Stimulated activated CD4-positive, alpha-beta T cell treated with anti-CD3 and anti-CD28 coated beads, Interleukin-1b, Interleukin-23, amount 100 ng/mL, for 24 hours (primary cell): Measurements from ENCODE around the gene SYNRG.
"Not testable (repeated sequence)": the region's sequence is repeated elsewhere in the genome, so short reads cannot be mapped to it uniquely, and the experiment has no call there.

Experiments
- DNase-seq, 4 experiments: peaks; one replicate each; pipeline ENCODE4 v3.0.0-alpha.2; 2020; ENCODE audit warnings: low read depth in 4 of 4, low spot score in 1 of 4

Gene SYNRG

DNA sequence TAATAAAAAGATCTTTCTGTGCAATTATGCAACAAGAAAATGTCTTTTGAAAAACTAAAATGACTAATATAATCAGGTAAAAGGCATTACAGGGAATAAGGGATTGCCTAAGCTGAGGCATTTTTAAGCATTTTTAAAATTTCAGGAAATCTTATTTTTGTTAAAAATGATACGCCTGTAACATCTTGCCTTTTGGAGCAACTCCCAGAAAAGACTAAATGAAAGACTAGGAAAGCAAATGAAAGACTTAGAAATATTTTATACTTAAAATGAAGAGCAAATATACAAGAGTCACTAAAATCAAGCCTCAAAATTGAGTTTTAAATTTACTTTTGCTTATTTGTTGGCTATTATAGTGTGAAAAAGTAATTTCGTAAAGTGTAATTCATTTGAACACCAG lies 63.7 kb downstream of the SYNRG start:
- no peak for DNase-seq

GRCh38 chr17:37543637-37544052 lies 65.6 kb downstream of the SYNRG start:
- no peak for DNase-seq

GRCh38 chr17:37541880-37542660 lies 67.1 kb downstream of the SYNRG start:
- no peak for DNase-seq

- DNase-seq = no peak
Measured at GRCh38 chr17:37538981-37539659, 70.1 kb downstream of the SYNRG start.

DNA sequence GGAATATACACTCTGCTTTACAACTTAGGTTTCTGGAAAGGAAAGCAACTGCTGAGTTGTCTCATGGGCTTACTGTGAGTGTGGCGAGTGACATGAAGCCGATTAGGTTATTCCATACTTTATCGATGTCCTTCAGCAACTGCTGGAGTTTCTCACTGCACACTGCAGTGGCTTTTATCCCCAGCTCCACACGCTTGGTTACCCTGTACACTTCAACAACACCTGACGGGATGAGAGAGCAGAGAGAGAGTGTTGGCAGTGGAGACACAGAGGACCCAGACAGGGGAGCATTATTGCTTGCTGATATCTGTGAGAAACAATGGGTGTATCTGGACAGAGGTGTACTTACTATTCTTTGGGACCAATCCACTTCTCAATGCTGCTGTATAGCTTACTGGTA lies 73.3 kb downstream of the SYNRG start:
- no peak for DNase-seq

DNA sequence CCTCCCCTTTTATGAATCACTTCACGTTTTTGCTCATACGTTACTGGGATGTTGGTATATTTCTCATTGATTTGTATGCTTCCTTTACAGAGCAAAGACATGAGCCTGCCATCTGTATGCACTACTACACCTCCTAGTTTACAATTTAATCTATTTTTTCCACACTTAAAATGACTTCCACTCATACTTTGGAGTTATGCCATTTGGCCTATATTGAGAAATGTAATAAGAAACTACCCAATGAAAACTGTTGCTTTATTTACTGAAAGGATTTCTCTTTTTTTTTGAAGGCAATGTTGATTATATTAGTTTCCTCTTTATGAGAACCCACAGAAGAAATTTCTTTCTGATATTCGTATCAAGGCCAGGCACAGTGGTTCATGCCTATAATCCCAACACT lies 76.5 kb downstream of the SYNRG start:
- no peak for DNase-seq

- DNase-seq = no peak
Measured at GRCh38 chr17:37530420-37530819, 78.8 kb downstream of the SYNRG start.

DNA sequence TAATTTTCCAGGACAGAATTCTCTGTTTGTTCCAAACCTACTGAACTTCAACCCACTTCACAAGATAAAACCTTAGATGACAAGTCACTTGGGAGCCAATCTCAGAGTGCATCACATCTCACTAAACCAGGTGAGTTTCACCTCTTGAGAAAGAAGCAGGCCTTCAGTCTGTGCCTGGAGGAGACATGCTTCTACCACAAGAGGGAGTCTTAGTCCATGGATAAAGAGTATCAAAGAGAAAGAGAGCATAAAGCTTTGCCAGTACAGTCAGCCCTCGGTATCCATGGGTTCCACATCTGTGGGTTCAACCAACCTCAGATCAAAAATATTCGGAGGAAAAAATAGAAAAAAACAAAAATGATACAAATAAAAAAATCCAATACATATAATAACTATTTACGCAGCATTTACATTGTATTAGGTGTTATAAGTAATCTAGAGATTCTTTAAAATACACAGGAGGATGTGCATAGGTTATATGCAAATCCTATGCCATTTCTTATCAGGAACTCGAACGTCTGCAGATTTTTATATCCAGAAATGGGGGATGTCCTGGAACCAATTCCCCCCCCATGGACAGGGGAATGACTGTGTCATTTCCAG lies 81.9 kb downstream of the SYNRG start:
- no peak for DNase-seq

- no peak for DNase-seq
Measured at GRCh38 chr17:37523715-37524219, 85.5 kb downstream of the SYNRG start.

DNA sequence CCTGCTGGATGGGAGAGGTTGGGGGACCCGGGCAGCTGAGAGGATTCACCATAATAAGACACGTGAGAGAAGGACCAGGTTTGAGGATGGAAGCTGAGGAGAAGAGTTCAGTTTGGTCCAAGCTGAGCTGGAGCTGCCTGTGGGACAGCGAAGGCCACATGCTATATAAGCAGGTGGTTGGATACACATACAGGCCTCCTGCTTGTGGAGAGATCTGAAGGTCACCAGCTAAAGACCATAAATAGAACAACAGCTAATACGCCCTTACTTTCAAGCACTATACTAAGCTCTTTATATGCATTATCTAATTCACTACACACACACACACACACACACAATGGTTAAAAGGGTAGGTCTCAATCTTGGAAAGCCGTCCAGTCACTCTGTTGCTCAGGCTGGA lies 87.4 kb downstream of the SYNRG start:
- DNase-seq = no peak

- DNase-seq = no peak
Measured at GRCh38 chr17:37520174-37520573, 89.0 kb downstream of the SYNRG start.

DNA sequence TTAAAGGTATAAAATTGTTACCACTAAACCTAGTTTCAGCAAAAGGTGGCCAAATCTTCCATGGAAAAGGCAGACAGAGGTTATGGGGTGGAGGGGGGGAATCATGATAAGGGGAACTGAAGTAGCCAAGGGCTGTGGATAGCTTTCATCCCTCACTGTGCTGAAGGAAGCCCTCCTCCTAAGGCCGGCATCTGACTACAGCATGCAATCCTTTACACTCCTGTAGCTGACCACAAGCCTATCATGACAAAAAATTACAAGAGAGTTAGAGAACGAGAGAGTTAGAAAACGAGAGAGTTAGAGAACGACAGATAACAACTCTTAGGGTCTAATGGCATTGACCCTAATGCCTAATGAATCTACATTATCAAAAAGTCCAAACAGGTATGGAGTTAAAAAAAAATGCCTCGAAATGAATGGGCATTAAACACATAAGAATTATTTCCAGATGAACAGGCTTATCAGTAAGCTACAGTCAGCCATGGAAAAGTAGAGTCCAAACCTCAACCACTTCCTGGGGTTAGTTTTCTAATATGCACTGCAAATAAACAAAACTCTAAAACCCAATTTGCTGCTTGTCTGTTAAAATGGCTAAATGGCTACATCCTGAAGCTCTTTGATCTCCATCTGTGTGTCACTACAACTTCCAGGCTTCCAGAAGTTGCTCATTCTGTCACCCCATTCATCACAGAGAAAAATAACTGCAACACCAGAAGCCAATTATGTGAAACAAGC lies 89.8 kb downstream of the SYNRG start:
- DNase-seq = no peak

- DNase-seq = no peak
Measured at GRCh38 chr17:37518826-37519225, 90.4 kb downstream of the SYNRG start.

- DNase-seq = no peak
Measured at GRCh38 chr17:37517881-37518280, 91.3 kb downstream of the SYNRG start.

GRCh38 chr17:37516127-37516571 lies 93.1 kb downstream of the SYNRG start:
- no peak for DNase-seq

DNA sequence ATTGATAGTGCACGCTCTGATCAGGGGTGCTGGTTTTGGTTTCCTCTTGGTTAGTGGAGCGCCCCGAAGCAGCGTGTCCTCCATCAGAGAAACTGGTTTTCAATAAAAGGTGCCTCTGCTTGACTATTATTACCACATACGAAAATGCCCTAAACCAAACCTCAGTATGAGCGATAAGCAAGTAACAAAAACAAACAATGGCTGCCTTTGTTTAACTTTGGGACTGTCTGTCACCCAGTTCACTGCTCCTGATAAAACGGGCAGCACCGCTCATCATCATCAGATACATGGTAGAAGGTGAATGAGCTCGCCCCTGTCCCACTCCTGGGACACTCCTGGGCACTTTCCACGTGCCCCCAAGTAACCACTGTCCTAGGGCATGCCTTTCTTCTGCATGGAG lies 95.5 kb downstream of the SYNRG start:
- DNase-seq = no peak

- DNase-seq = no peak
Measured at GRCh38 chr17:37512442-37513068, 96.7 kb downstream of the SYNRG start.

DNA sequence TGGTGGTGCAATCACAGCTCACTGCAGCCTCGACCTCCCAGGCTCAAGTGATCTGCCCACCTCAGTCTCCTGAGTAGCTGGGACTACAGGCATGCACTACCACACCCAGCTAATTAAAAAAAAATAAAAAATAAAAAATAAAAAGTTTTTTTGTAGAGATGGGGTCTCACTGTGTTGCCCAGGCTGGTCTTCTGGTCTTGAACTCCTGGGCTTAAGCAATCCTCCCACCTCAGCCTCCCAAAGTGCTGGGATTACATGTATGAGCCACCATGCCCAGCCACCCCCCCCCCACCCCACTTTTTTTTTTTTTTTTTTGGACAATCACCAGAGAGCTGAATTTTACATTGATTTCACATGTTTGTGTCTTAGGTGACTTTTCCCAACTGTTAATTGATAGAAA lies 97.6 kb downstream of the SYNRG start:
- DNase-seq = not testable (repeated sequence)

- DNase-seq = no peak
Measured at GRCh38 chr17:37510056-37510455, 99.2 kb downstream of the SYNRG start.

DNA sequence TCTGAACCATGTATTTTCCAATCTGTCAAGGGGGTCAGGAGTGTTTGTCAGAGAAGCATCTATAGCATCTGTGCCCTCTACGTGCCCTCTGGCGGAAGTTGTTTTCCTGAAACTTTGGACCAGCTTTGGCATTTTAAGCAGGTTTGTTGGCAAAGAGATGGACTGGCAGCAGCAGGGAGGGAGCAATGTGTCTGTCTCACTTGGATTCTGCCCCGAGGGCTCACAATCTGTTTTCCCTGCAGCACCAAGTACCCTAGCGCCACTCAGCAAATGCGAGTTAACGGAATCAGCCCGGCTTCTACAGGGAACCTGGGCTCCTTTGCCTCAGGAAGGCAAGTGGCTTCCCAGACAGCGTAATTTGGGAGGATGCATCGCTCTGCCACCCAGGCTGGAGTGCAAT lies 102.1 kb downstream of the SYNRG start:
- DNase-seq = no peak

GRCh38 chr17:37506678-37507077 lies 102.5 kb downstream of the SYNRG start:
- no peak for DNase-seq
